ENCODE measurements around the gene SPRR4. TPM values are rescaled to one million over a fixed set of nuclear protein-coding genes. Genes with fewer than 3 reads are reported as not detected.

SPRR4 gene
- total and polyA plus RNA-seq, 12 donors, result not detected

GRCh38 chr1:152964536-152964935 lies 5.9 kb upstream of the SPRR4 start:
- Histone ChIP-seq H3K4me1 (no peaks in the 10 kb centered on the region), H3K4me3 (no peak overlapping the region), H3K27ac (no peak overlapping the region), H3K27me3 (peaks cover 0 to 7% (median 3%) of the 10 kb centered on the region in 7 donors), H3K36me3 (no peaks in the 10 kb centered on the region), H3K9me3 (peaks cover 0 to 2% (median 0%) of the 10 kb centered on the region in 11 donors)
- DNase-seq (no peak), ATAC-seq (no peak)
- intact Hi-C loops (cut with DNase I), result no loop called here
- no peak for TF ChIP-seq CTCF (IDR thresholded peaks at IDR 0.05)
- WGBS, 2 donors, result 67 to 79% methylated on average over 1 of the region's 1 CpG

GRCh38 chr1:152965853-152966252 lies 4.6 kb upstream of the SPRR4 start:
- WGBS, 2 donors, result 70 to 72% methylated on average over 4 of the region's 4 CpGs
- H3K4me3 ChIP-seq, result no peak overlapping the region
- no peaks in the 10 kb centered on the region for H3K36me3 ChIP-seq
- no peaks in the 10 kb centered on the region for H3K4me1 ChIP-seq
- H3K27ac ChIP-seq, result no peak overlapping the region
- peaks cover 0 to 2% (median 0%) of the 10 kb centered on the region in 11 donors for H3K9me3 ChIP-seq
- no peak for TF ChIP-seq CTCF (IDR thresholded peaks at IDR 0.05)
- DNase-seq, result no peak
- no peak for ATAC-seq
- H3K27me3 ChIP-seq, result peaks cover 0 to 7% (median 3%) of the 10 kb centered on the region in 7 donors
- intact Hi-C loops (cut with DNase I), result no loop called here

- H3K4me1 ChIP-seq, result no peaks in the 10 kb centered on the region
- peaks cover 0 to 7% (median 3%) of the 10 kb centered on the region in 7 donors for H3K27me3 ChIP-seq
- H3K9me3 ChIP-seq, result no peaks in the 10 kb centered on the region
- DNase-seq, result no peak
- H3K27ac ChIP-seq, result no peak overlapping the region
- no peaks in the 10 kb centered on the region for H3K36me3 ChIP-seq
- intact Hi-C loops (cut with DNase I), result no loop called here
- H3K4me3 ChIP-seq, result no peak overlapping the region
- ATAC-seq, result no peak
- TF ChIP-seq CTCF (IDR thresholded peaks at IDR 0.05), result no peak
- 53 to 61% methylated on average over 7 of the region's 7 CpGs for WGBS, 2 donors
Measured at GRCh38 chr1:152967201-152967600, 3.2 kb upstream of the SPRR4 start.

GRCh38 chr1:152968248-152968647 lies 2.2 kb upstream of the SPRR4 start:
- no peak for TF ChIP-seq CTCF (IDR thresholded peaks at IDR 0.05)
- Histone ChIP-seq H3K4me1 (no peaks in the 10 kb centered on the region), H3K27ac (no peak overlapping the region), H3K36me3 (no peaks in the 10 kb centered on the region), H3K27me3 (peaks cover 0 to 7% (median 3%) of the 10 kb centered on the region in 7 donors), H3K4me3 (no peak overlapping the region), H3K9me3 (no peaks in the 10 kb centered on the region)
- 56 to 57% methylated on average over 2 of the region's 2 CpGs for WGBS, 2 donors
- no peak for ATAC-seq
- intact Hi-C loops (cut with DNase I), result no loop called here
- DNase-seq, result no peak

All from heart right ventricle (tissue), 16 donors.